Measurements from ENCODE around the gene BPIFB3.

DNA sequence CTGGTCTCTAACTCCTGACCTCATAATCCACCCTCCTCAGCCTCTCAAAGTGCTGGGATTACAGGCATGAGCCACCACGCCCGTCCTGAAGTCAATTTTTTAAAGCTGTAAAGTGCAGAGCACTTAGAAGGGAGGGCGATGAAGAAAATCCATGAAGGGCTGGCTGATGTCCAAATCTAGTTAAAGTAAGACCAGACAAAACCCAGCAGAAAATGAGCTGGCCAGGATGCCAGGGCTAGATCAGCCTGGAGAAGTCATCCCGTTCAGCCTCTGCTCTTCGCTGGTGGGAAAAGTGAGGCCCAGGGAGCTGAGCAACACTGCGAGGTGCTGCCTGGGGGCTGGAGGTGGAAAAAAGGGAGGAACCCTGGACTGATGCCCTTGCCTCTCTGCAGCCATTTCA, 28.8 kb downstream of the BPIFB3 start:
- TF ChIP-seq POLR2A (IDR thresholded peaks at IDR 0.05), result no peak
- TF ChIP-seq, protein P1, sequence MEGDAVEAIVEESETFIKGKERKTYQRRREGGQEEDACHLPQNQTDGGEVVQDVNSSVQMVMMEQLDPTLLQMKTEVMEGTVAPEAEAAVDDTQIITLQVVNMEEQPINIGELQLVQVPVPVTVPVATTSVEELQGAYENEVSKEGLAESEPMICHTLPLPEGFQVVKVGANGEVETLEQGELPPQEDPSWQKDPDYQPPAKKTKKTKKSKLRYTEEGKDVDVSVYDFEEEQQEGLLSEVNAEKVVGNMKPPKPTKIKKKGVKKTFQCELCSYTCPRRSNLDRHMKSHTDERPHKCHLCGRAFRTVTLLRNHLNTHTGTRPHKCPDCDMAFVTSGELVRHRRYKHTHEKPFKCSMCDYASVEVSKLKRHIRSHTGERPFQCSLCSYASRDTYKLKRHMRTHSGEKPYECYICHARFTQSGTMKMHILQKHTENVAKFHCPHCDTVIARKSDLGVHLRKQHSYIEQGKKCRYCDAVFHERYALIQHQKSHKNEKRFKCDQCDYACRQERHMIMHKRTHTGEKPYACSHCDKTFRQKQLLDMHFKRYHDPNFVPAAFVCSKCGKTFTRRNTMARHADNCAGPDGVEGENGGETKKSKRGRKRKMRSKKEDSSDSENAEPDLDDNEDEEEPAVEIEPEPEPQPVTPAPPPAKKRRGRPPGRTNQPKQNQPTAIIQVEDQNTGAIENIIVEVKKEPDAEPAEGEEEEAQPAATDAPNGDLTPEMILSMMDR (IDR thresholded peaks at IDR 0.05), result no peak
